ENCODE data around the gene PSG11.
"Not testable (repeated sequence)": the region's sequence is repeated elsewhere in the genome, so short reads cannot be mapped to it uniquely, and the experiment has no call there.

DNA sequence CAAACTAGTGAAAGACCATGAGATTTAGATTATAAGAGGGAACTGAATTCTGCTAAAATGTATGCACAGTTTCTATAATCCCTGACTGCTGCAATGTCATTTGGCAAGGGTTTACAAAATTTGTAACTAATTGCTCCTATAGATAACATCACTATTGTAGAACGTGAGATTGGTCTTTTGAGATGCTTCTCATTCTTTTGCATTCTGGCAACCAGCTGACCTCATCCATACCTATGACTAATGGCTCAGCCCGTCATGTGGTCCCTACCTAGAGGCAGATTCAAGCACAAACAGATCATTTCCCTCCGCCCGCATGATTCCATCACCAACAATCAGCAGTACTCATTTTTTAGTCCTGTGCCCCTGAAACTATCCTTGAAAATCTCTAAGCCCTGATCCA, 4.2 kb downstream of the PSG11 start:
- TF ChIP-seq, protein P1, sequence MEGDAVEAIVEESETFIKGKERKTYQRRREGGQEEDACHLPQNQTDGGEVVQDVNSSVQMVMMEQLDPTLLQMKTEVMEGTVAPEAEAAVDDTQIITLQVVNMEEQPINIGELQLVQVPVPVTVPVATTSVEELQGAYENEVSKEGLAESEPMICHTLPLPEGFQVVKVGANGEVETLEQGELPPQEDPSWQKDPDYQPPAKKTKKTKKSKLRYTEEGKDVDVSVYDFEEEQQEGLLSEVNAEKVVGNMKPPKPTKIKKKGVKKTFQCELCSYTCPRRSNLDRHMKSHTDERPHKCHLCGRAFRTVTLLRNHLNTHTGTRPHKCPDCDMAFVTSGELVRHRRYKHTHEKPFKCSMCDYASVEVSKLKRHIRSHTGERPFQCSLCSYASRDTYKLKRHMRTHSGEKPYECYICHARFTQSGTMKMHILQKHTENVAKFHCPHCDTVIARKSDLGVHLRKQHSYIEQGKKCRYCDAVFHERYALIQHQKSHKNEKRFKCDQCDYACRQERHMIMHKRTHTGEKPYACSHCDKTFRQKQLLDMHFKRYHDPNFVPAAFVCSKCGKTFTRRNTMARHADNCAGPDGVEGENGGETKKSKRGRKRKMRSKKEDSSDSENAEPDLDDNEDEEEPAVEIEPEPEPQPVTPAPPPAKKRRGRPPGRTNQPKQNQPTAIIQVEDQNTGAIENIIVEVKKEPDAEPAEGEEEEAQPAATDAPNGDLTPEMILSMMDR (IDR thresholded peaks at IDR 0.05) = not testable (repeated sequence)
- TF ChIP-seq POLR2AphosphoS5, POLR2A (IDR thresholded peaks at IDR 0.05): not testable (repeated sequence)
